DND-41 (cell line): ENCODE measurements around the gene TUFT1.

ENCODE experiments used
- EZH2 ChIP-seq: IDR thresholded peaks from 3 replicates; pipeline ENCODE4 v1.6.1; 2012; ENCODE audit warnings: borderline replicate concordance, low read depth, mild to moderate bottlenecking, moderate library complexity, low read length, inconsistent platforms; ENCODE audit not compliant: severe bottlenecking
- TF ChIP-seq, protein P1 (sequence below): IDR thresholded peaks from 2 replicates; pipeline ENCODE4 v1.5.1; 2012; ENCODE audit warnings: borderline replicate concordance, low read length, moderate library complexity, mild to moderate bottlenecking; ENCODE audit not compliant: poor library complexity, severe bottlenecking; ENCODE audit errors: extremely low read depth

DNA sequence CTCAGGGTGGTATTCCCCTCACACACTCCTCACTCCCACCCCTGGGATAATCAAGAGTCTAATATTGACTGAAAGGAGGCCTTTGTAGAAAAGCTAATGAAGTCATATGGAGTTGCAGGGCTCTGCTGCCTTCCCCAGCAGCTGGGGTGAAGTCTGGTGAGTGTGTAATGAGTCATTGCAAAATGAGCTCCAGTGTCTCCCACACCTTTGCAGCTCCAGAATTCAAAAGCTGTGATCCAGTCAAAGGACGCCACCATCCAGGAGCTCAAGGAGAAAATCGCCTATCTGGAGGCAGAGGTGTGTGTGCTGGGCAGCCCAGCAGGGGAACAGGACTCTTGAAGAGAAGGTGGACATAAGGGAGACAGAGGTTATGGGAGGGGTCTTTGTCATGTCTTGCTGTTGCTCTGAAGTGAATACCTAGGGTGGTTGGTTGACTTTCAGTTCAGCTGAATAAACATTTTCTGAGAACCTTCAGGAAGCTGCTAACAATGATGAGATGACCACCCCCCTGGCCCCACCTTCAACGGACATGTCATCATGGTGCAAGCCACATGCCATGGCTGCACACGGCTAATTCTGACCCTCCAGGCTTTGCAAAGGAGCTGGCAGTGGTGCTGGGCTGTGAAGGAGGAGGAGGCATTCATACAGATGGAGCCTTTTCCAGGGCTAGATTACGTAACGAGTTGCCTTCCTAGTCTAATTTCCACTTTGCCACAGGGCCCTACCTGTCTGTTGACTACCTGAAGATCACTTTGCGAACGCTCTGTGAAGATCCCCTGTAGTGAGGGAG is 39.5 kb downstream of the TUFT1 start:
- TF ChIP-seq, protein P1, sequence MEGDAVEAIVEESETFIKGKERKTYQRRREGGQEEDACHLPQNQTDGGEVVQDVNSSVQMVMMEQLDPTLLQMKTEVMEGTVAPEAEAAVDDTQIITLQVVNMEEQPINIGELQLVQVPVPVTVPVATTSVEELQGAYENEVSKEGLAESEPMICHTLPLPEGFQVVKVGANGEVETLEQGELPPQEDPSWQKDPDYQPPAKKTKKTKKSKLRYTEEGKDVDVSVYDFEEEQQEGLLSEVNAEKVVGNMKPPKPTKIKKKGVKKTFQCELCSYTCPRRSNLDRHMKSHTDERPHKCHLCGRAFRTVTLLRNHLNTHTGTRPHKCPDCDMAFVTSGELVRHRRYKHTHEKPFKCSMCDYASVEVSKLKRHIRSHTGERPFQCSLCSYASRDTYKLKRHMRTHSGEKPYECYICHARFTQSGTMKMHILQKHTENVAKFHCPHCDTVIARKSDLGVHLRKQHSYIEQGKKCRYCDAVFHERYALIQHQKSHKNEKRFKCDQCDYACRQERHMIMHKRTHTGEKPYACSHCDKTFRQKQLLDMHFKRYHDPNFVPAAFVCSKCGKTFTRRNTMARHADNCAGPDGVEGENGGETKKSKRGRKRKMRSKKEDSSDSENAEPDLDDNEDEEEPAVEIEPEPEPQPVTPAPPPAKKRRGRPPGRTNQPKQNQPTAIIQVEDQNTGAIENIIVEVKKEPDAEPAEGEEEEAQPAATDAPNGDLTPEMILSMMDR: no peak
- TF ChIP-seq EZH2: no peak
